ENCODE results near the gene EPHB1.

Gene EPHB1

DNA sequence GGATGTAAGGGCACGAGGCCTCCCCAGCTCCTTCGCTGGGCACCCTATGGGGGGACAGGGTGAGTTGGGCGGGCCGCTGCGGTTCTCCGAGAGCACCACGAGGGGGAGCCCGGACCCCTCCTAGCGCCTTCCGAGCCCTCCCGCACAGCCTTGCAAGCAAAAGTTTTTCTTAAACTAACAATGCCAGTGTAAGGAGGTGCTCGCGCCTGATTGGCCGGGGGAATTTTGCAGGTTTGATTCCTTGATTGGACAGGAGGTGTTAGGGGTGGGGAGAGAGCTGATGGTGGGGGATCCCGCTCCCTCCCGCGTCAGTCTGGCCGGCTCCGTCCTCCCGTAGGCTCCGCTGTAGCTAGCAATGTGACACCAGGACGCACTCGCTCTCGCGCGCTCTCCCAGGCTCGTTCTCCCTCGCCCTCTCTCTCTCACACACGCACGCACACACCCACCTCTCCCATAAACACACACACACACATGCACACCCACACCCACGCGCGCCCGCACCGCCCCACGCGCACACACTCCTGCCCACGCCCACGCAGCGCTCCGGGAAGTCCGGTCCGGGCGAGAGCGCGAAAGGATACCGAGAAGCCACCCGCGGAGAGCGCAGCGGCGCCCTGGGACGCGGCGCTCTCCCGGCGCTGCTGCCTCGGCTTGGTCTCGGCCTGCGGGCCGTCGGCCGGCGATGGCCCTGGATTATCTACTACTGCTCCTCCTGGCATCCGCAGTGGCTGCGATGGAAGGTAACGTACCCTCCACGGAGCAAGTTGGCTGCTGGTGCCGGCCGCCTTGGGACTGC lies at the start of gene EPHB1:
Gene EPHB1, plus strand, starts transcription at position 311 of the 796 bp plus-strand sequence.
- peak; percentile 90 for DNase-seq

DNA sequence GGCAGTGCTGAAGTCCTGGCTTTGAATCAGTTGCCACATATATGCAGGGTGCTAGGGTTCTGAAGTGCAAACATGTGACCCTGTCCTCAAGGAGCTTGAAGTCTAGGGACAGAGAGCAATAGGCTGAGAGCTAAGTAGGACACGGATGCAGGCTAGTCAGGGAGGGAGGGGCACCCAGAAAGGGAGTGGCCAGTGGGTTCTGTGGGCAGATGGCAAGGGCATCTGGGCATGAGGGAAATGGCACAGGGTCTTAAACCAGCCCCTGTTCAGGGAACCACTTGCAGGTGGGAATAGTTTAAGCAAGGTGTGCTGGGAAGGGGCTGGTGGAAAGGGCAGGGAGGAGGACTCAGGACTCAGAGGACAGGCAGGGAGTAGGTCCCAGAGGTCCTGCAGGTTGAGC lies 46.4 kb upstream of the EPHB1 start:
- no peak for DNase-seq

DNA sequence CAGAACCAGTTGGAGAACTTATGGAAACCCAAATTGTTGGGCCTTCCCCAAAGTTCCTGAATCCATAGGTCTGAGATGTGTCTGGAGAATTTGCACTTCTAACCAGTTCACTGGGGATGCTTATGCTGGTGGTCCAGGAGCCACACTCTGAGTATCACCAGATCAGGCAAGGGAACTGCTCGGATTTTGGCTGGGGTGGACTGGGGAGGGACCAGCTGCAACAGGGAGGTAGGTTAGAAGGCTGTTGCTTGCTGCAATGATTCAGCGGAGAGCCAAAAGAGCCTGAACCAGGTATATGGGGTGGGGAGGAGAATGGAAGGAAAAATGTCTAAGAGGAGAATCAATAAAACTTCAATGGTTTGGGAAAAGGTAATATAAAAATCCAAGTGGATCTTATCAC lies 45.9 kb upstream of the EPHB1 start:
- no peak for DNase-seq

DNA sequence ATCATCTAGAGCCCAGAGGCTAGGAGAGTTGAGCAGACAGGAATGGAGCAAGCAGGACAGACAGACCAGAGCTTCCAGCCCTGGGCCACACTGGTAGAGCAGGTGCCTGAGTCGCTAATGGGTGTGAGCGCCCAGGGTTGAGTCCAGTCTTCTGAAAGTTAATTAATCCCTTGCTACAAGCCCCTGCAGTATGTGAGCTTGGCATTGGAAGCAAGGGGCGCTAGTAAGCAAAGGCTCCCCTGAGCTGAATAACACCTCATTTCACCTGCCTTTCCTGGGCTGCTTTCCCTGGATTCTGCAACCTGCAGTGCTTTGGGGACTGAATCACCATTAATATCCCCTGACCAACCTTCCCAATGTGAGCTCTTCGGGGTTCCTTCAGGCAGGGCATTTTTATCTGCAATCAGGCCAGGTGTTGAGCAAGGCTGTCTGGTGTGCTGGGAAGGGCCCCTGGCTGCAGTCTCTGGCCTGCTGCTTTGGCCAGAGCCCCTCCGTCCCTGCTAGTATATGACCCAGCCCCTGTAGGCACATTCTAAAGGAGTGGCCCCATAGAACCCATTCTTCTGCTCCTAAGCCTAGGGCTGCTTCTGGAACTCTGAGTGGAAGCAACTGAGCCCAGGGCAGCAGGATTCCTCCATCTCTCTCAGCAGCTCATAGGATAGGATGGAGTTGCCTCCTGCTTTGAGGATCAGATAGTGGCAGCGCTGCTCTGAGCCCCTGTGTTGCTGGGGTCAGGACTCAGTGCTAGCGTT lies 45.1 kb upstream of the EPHB1 start:
- no peak for DNase-seq

DNA sequence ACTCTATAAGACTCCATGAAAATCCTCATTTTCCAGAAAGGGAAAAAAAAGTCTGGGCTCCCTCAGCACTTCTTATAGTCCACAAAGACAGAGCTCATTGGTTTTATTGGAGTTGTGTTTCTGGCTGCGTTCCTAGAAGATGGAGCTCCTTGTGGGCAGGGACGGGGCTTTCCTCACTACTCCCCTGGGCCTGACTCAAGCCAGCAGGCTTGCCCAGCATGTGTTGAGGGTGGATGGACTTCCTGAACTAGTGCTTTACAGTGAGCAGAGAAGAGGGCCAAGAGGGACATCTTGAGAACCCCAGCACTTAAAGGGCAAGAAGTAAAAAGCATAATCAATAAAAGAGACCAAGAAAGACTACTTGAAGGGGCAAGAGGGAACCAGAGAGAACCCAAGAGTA lies 43.2 kb upstream of the EPHB1 start:
- DNase-seq: no peak

DNA sequence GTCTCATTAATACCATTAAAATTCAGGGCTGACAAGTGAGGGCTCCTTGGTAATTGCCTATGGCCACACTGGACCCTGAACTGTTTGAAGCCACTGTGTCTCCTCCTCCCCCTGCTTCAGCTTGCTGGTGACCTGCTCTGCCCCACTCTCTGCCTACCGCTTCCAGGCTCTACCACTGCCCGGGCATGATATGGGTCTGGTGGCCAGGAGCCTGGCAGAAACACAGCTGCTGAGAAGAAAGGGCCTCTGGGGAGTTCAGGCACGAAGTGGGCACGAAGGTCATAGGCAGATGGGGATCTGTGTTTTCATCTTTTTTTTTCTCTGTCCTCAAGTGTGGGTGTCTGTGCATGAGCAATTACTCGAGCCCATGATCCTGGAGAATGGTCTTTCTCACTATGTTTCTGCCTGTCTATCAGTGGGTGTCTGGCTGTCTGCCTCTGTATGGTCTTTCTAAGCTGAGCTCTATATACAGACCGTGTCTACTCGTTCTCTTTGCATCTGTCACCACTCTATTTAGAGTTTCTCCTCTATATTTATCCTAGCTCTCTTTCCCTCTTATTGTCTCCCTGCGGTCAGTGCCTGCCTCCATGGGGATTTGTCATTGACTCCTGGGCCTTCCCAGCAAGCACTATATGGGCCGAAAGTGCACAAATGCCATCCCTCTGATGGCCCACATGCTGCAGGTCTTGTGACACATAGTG lies 42.1 kb upstream of the EPHB1 start:
- DNase-seq: no peak

DNA sequence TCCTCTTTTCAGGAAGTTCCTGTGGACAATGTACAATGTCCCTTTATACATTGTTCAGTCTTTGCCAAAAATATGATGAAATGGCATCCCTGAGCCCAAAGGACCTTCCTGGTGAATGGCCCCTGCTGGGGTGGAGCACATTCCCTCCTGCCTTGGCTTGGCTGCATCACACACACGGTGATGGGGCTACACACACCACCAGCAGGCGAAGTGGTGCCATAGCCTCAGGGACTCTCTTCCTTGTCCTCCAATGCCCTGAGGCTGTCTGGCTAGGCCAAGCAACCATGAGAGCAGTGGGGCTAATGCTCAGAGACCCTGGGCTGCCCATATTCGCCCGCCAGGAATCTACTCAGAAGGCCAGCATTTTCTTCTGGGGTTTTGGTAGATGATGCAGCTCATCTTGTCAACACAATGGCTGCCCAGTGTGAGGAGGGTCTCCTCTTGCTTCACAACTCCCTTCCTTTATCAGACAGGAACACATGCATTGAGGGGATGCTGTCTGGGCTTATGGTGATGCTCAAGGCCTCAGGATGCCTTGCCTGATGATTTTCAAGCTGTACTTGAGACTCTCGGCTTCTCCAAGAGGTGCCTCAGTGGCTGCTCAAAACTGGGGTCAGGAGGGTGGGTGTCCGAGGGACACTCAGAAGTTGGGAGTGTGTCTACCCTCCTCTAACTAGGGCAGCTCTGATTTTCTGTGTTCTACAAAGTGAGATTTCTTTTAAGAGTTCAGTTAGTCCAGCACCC lies 40.9 kb upstream of the EPHB1 start:
- no peak for DNase-seq

DNA sequence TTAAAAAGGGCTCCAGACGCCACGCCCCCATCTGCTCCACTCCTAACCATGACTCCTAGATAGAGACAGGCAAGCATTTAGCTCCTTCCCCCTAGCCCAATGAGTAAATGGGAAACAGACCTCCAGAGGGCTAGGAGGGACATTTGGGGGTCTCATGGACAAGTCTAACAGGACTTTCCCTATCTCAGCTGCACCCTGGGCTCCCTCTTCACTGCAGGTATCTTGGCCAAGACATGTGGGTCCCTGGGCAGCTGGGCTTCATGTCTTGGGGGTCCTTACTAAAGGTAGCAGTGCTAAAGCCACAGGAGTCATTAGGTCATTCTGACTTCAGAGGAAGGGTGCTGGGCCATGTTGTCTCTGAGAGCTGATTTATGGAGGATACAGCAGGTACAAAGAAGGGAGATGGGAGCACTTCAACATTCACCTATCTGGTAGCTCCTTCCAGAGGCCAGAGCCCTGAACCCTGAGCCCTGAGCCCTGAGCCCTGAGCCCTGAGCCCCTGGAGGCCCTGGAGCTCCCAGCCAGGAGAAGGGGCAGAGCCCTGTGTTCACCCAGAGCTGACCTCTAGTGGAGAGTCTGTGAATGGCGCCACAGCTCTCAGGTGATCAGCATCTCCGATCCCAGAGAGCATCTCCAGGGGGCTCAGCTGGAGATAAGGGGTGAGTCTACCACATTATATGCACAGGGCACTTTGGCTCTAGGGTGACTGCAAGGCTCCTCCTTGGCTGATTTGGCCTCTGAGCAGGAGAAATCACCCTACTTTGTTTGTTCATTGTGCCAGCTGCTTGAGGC lies 40.1 kb upstream of the EPHB1 start:
- no peak for DNase-seq

DNA sequence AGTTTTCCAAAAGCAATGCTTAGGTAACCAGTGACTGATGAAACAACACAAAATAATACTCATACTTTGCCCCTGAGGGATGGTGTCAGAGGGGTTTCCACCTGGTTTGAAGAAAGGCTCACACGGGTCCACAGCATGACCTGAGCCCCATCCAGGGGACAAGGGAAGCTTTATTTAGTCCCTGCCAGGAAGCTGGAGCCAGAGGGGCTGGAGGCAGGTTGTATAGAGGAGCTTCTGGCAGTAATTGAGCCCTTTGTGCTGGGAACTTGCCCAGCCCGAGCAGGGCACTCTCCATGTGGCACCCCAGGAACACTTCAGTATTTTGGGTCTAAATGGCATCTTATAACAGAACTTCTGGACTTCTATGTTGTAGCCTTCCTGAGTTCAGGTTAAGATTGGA lies 39.2 kb upstream of the EPHB1 start:
- DNase-seq: no peak

DNA sequence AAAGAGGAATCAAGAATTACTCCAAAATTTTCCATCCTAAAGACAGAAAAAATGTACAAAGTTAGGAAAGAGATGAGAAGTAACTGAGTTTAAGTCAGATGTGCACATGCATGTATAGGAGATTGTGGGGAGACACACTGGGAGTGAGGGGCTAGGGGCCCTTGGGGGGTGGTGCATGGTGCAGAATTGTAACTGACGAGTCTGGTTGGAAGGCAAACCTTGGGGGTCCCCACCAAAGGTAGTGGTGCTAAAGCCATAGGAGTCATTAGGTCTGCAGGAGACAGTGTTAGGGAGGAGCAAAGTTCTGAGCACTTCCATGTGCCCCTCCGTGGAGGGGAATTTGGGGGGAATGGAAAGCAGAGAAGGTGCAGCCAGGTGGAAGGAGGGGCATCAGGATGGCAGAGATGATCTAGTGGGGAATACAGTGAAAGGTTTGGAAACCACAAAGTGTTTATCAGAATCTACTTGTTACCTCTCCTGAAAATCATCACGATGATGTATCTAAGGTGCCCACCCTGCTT lies 37.5 kb upstream of the EPHB1 start:
- no peak for DNase-seq

DNA sequence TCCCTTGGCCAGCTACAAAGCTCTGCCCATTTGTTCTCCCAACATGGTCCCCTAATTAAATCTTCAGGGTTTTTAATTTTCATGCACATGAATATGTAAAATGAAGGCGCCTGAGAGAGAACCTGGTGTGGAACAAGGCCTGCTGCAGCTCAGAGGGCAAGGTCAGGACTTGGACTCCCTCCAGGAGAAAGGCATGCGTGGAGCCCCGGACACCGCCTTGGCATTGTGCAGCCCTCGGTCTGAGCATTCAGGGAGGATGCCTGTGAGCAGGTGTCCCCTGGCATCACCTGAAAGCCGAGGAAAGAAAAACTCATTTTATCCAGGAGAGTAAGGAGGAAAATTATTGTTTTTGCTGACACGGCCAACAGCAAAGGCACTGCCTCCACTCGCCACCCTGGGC lies 33.8 kb upstream of the EPHB1 start:
- no peak for DNase-seq

DNA sequence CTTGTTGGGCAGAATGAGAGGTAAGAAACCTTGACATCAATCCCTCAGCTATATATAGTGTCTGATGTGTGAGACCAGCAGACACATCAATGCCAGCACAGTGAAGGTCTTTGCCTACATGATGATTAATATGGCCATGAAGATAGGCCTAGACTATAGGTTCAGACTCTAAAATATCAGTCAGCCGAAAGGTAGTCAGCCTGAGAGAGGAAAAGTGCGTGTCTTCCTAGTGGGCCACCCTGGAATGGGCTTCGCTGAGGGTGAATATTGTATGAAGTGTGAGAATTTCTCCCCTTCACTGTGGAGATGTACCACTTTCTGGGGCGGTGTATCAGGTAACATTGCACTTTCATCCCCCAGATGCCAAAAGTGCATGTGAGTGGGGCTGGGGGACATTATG lies 33.0 kb upstream of the EPHB1 start:
- no peak for DNase-seq

DNA sequence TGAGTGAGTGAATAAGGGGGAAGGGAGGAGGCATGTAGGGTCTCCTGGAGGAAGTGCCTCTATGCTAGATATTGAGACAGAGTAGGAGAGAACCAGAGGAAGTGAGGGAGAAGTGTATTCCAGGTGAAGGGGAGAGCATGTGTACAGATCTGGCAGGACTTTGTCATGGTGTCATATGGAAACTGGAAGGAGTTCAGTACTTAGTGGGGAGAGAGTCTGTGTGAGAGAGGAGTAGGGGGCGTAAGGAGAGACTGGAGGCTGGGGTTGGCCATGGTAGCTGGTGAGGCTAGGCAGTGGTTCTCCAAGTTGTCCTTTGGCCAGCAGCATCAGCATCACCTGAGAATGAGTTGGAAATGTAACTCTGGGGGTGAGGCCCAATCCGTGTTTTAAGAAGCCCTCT lies 29.6 kb upstream of the EPHB1 start:
- DNase-seq: no peak

DNA sequence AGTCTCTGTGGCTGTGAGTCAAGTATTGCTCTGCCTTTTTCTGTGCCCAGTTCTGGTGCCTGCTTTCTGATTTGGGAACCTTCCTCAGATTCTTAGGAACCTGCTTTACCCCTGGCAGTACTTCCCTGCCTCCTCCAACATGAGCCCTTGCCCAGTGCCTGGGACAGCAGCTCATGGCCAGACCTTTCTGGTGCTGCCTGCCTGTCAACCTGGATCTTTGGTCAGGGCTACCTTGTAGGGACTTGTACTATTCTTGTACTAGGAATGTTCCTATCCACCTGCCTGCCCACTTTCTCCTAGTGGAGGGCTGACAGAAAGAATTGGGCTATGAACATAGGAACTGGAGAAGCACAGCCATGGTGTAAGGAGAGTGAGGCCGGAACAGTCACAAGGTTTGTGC lies 28.8 kb upstream of the EPHB1 start:
- DNase-seq: no peak

DNA sequence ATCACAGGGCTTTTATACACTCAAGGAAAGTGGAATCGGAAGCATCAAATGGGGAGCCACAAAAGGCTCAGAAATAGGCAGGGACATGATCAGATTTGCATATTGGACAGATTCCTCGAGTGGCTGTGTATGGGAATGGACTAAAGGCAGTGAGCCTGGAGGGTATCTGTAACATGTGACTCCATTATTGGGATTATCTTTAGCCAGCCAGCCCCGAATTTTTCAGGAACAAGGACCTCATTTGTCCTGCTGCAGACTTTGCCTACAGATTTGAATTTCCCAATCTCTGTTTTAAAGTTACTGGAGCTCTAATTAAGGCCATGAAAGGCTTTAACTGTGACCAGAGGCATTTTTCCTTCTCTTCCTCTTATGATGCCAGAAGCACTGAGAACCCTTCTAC lies 26.9 kb upstream of the EPHB1 start:
- DNase-seq: no peak

DNA sequence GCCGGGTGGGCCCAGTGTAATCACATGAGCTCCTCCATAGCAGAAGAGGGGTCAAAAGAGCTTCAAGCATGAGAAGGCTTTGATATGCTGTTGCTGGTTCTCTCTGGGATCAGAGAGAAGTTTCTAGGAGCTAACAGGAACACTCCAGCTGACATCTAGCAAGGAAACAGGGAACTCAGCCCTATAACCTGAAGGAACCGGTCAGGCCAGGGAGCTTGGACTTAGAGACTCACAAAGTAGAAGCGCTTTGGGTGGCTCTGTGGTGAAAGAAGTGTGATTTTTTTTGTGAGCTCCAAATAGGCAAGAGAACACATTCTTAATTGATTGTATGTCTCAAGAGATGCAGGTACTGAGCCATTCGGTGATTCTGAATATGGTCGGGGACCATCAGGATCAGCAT lies 26.2 kb upstream of the EPHB1 start:
- DNase-seq: no peak

DNA sequence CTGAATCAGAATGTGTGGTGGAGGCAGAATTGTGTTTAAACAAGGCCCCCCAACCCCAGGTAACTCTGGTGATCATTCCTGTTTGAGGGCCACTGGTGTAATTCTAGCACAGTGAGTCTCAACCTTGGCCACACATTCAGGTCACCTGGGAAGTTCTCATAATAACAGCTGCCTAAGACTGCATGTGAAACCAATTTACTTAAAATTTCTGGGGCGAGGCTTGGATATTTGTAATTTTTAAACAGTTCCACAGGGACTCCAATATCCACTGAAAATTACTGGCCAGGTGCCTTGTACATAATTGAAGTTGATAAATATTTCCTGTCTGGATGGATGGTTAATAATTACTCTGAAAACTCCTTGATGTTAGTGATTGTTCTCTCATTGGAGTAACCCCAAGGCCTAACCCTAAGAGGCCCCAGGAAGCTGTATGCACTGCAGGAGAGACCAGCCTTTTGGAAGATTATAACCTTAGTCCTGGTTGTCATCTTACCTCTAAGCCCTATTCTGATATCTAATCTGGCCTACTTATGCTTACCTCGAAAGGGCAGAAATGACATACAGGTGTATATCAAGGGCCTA lies 25.7 kb upstream of the EPHB1 start:
- DNase-seq: no peak

DNA sequence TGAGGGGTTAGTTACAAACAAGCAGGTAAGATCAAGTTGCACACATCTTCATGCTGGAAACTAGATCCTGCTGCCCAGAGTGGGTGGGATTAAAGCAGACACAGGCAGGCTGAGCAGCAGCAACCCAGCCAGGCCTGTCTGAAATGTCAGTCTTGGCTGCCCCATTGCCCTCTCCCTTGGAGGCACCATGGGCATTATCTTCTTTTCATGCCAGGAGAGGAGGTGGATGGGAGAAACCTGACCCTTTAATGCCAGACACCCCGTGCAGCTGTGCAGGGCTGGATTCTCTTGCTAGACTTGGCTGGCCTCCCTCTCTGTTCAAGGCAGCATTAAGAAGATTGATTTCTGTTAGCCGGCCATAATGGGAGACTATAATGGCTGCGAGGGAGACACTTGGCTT lies 23.0 kb upstream of the EPHB1 start:
- DNase-seq: peak; percentile 11

DNA sequence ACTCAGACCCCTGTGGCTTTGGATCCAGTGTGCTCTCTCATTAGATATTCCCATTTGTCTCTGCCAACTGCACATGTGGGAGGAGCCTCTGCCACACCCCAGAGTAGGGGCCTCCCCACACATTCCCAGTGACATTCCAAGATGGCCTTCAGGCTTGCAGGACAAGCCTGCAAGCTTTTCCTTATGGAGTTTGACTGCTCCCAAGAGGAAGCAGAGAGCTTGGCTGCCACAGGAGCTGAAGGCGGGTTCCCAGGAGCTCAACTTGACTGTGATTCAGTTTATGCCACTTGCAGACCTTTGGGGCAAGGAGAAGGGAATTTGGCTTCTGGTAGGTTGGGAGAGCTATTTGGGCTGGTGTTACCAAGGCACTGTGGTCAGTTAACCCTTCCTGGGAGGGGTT lies 22.5 kb upstream of the EPHB1 start:
- DNase-seq: no peak

DNA sequence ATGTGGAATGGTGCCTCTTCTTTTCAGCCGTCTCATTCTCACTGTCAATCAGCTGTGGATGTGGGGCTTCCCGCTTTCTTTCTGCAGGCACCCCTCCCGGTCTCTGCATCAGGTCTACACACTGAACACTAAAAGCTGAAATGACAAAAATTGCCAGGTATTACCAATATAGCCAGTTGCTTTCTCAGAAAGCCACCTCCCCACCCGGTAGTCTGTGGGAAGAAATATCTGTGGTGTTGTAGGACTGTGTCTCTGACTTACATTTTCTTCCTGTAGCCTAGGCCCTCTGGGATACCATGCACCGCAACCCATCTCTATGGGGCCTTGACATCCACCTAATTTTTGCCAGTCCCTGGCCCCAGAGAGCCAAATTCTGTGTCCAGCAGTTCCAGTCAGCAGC lies 19.2 kb upstream of the EPHB1 start:
- no peak for DNase-seq

DNA sequence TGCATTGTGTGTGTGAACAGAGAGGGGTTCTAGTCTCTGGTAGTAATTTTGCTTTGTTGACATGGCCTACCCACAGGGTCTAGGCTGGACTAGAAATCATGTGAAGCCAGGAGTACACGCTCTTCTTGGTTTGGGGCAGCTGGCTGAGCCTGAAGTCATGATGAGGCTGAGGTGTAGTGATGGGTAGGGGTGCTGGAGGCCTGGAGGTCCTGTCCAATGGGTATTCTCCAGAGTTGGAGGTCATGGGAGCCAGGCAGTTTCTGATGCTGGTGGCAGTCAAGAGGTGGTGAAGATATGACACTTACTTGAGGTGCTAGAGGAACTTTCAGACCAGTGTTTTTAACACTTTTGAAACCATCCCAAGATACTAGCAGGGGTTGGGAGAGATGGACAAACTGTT lies 18.5 kb upstream of the EPHB1 start:
- DNase-seq: no peak

DNA sequence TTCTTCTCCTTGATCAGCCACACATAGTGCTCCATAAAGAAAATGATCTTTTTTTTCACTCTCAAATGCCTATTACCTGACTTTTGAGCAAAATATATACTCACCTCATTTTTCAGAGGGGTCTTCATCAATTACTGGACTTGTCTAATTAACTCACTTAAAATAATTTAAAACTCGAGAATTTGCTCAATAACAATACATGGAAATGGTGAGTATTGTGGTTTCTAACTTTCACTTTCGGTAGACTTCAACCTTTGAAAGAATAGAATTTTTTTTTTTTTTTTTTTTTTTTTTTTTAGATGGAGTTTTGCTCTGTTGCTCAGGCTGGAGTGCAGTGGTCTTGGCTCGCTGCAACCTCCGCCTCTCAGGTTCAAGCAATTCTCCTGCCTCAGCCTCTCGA lies 17.7 kb upstream of the EPHB1 start:
- no peak for DNase-seq

Measured in NCI-H2029 treated with DMSO at 0.1 percent for 48 hours (cell line).